Measurements from ENCODE around the gene R3HDML. TPM values are rescaled to one million over a fixed set of nuclear protein-coding genes. Genes with fewer than 3 reads are reported as not detected.
A peak's percentile ranks its signal among the peaks of the same experiment; 100 is the strongest.

R3HDML gene
- total and polyA plus RNA-seq, 2 donors (not counting 1 experiment from before 2014, with no cell fraction given) = not detected

- no peak overlapping the region for H3K27ac ChIP-seq (ENCODE audit: low read length in 2 of 2)
- ATAC-seq (ENCODE audit: low read depth) (no peak), DNase-seq (no peak)
- H3K27ac Mint-ChIP-seq = no peak overlapping the region
- no peak for TF ChIP-seq EZH2 (IDR thresholded peaks at IDR 0.05; ENCODE audit: borderline replicate concordance, insufficient read depth, low read depth, low read length, poor library complexity, severe bottlenecking)
- TF ChIP-seq, protein P1, sequence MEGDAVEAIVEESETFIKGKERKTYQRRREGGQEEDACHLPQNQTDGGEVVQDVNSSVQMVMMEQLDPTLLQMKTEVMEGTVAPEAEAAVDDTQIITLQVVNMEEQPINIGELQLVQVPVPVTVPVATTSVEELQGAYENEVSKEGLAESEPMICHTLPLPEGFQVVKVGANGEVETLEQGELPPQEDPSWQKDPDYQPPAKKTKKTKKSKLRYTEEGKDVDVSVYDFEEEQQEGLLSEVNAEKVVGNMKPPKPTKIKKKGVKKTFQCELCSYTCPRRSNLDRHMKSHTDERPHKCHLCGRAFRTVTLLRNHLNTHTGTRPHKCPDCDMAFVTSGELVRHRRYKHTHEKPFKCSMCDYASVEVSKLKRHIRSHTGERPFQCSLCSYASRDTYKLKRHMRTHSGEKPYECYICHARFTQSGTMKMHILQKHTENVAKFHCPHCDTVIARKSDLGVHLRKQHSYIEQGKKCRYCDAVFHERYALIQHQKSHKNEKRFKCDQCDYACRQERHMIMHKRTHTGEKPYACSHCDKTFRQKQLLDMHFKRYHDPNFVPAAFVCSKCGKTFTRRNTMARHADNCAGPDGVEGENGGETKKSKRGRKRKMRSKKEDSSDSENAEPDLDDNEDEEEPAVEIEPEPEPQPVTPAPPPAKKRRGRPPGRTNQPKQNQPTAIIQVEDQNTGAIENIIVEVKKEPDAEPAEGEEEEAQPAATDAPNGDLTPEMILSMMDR (IDR thresholded peaks at IDR 0.05) = no peak
- intact Hi-C loops (cut with micrococcal nuclease) = no loop called here
- H3K27me3 ChIP-seq (replicated peaks in 1 of 4; ENCODE audit: control extremely low read depth in 1 of 4, control insufficient read depth in 3 of 4, insufficient read depth in 4 of 4, low read length in 3 of 4) = no peaks in the 10 kb centered on the region
- peaks cover 31% of the 10 kb centered on the region for H3K79me2 ChIP-seq (ENCODE audit: control insufficient read depth, insufficient read depth, low read length)
- H3K4me2 ChIP-seq (replicated peaks; ENCODE audit: low read depth, low read length, poor library complexity, severe bottlenecking) = no peak overlapping the region
- H3K4me3 ChIP-seq (ENCODE audit: control extremely low read depth in 1 of 5, extremely low read depth in 1 of 5, insufficient read depth in 1 of 5, low read depth in 2 of 5, low read length in 4 of 5) = no peak overlapping the region
- no peak overlapping the region for H3K9ac ChIP-seq (ENCODE audit: low read length)
- H3K4me1 Mint-ChIP-seq = peaks cover 22% of the 10 kb centered on the region
- ChIA-PET CTCF (no interaction called here), POLR2A (no interaction called here)
- WGBS (ENCODE audit: insufficient coverage) = 97% methylated on average over 8 of the region's 9 CpGs
- peaks cover 5% of the 10 kb centered on the region for H3K27me3 Mint-ChIP-seq
- H4K20me1 ChIP-seq (ENCODE audit: control insufficient read depth, insufficient read depth, low read length, poor library complexity, severe bottlenecking) = no peaks in the 10 kb centered on the region
- H3K4me3 Mint-ChIP-seq = no peak overlapping the region
- no peak overlapping the region for H2AFZ ChIP-seq (ENCODE audit: insufficient read depth, low read depth, low read length, poor library complexity, severe bottlenecking)
- H3K9me3 Mint-ChIP-seq (ENCODE audit: insufficient read depth) = no peaks in the 10 kb centered on the region
- peaks cover 10 to 16% of the 10 kb centered on the region in 2 donors for H3K4me1 ChIP-seq (ENCODE audit: control insufficient read depth in 2 of 2, insufficient read depth in 2 of 2, low read length in 2 of 2)
- no peaks in the 10 kb centered on the region for H3K9me3 ChIP-seq (ENCODE audit: control extremely low read depth in 1 of 3, control insufficient read depth in 2 of 3, insufficient read depth in 1 of 3, low read length in 2 of 3)
- H3K36me3 ChIP-seq (replicated peaks in 1 of 2; ENCODE audit: control extremely low read depth in 1 of 2, control insufficient read depth in 1 of 2, extremely low read depth in 1 of 2, insufficient read depth in 2 of 2, low read length in 1 of 2) = peaks cover 0 to 4% of the 10 kb centered on the region in 2 experiments
Observed at GRCh38 chr20:44306927-44307326, 29.9 kb upstream of the R3HDML start.

DNA sequence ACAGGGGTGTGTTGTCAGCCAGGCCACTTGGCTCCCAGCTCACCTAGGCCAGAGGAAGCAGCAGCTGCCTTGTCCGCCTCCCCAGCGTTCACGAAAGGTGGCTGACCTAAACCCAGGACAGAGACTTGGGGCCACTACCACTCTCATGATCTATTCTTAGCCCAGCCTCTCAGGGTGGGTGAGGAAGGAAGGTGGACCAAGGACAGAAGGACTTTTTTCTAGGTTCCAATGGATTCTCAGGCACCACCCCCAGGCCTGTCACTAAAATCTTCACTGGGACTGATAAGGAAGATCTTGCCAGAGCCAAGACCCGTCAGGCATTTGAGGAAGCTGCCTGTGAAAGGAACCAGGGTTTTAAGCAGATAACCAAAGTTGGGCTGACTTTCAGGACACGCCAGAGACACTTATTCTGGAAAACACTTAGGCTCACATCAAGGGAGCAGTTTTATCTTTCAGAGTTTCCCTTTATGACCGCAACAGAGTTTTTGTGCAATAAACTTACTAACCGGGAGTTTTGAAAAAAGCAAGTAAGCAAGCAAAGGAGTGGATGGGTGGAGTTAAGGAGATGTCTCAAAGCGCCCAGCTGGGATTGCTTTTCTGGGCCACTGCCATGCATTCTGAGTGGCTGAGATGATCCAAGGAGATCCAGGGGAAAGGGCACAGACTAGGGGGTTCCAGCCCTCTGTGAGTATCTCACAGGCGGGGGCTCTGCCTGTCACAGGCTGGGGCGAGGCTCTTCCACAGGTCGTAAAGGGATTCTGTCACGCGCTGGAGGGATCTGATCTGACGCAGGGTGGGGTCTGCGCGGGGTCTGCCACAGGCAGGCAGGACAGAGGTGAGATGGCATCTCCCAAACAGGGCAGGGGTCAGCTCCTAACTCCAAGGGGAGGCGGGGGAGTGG is 26.8 kb upstream of the R3HDML start:
- Histone ChIP-seq H4K20me1 (ENCODE audit: control insufficient read depth, insufficient read depth, low read length, poor library complexity, severe bottlenecking) (no peaks in the 10 kb centered on the region), H3K27ac (ENCODE audit: low read length in 2 of 2) (no peak overlapping the region), H3K9ac (ENCODE audit: low read length) (peak overlapping the region; percentile 90), H3K4me3 (ENCODE audit: control extremely low read depth in 1 of 5, extremely low read depth in 1 of 5, insufficient read depth in 1 of 5, low read depth in 2 of 5, low read length in 4 of 5) (peak overlapping the region; percentile 62 to 96 (median 95)), H3K27me3 (replicated peaks in 1 of 4; ENCODE audit: control extremely low read depth in 1 of 4, control insufficient read depth in 3 of 4, insufficient read depth in 4 of 4, low read length in 3 of 4) (no peaks in the 10 kb centered on the region), H3K4me1 (ENCODE audit: control insufficient read depth in 2 of 2, insufficient read depth in 2 of 2, low read length in 2 of 2) (peaks cover 10 to 16% of the 10 kb centered on the region in 2 donors), H2AFZ (ENCODE audit: insufficient read depth, low read depth, low read length, poor library complexity, severe bottlenecking) (peak overlapping the region; percentile 98), H3K36me3 (replicated peaks in 1 of 2; ENCODE audit: control extremely low read depth in 1 of 2, control insufficient read depth in 1 of 2, extremely low read depth in 1 of 2, insufficient read depth in 2 of 2, low read length in 1 of 2) (peaks cover 0 to 2% of the 10 kb centered on the region in 2 experiments), H3K79me2 (ENCODE audit: control insufficient read depth, insufficient read depth, low read length) (peaks cover 24% of the 10 kb centered on the region), H3K4me2 (replicated peaks; ENCODE audit: low read depth, low read length, poor library complexity, severe bottlenecking) (peak overlapping the region; percentile 85), H3K9me3 (ENCODE audit: control extremely low read depth in 1 of 3, control insufficient read depth in 2 of 3, insufficient read depth in 1 of 3, low read length in 2 of 3) (no peaks in the 10 kb centered on the region)
- H3K27ac Mint-ChIP-seq = peak overlapping the region; percentile 82
- H3K27me3 Mint-ChIP-seq = peaks cover 5% of the 10 kb centered on the region
- H3K4me3 Mint-ChIP-seq = peak overlapping the region; percentile 95
- 16% methylated on average over 13 of the region's 17 CpGs for WGBS (ENCODE audit: insufficient coverage)
- H3K9me3 Mint-ChIP-seq (ENCODE audit: insufficient read depth) = no peaks in the 10 kb centered on the region
- intact Hi-C loops (cut with micrococcal nuclease) = loop anchor here (5.0 kb wide), 2 partner anchors 577 to 853 kb away; partner anchors contain the start of genes SRSF6 and YWHAB
- ChIA-PET CTCF (interaction anchor here (0.8 to 7.4 kb wide), 8 partner anchors 8 to 771 kb away, joined by 3 to 216 read pairs (median 6); partner anchors contain the start of gene OSER1), POLR2A (no interaction called here)
- no peak for ATAC-seq (ENCODE audit: low read depth)
- DNase-seq = peak; percentile 8
- TF ChIP-seq, protein P1 (IDR thresholded peaks at IDR 0.05) = no peak
- no peak for TF ChIP-seq EZH2 (IDR thresholded peaks at IDR 0.05; ENCODE audit: borderline replicate concordance, insufficient read depth, low read depth, low read length, poor library complexity, severe bottlenecking)
- H3K4me1 Mint-ChIP-seq = peaks cover 22% of the 10 kb centered on the region

Measured in B cell (primary cell).